GM12878 (cell line): ENCODE results near the gene RNF220. TPM values are rescaled to one million over a fixed set of nuclear protein-coding genes. Genes with fewer than 3 reads are reported as not detected.

Experiments
- ATAC-seq: fragments of 200-7000 bp; cut with Tn5 transposase; 3 replicates; pipeline ENCODE4 v1.9.1; 2020; ENCODE audit warnings: mild to moderate bottlenecking, moderate library complexity
- BruUV-seq: library from RNA; stranded (reverse); fragments of 400-500 nt; replicated peaks from 2 replicates; lab custom pipeline; 2021; lab: Mats Ljungman, UMichigan
- CTCF ChIA-PET: fragments of 300-600 bp; sonication (Branson Sonifier 250); formaldehyde crosslinking; extraction: SDS; loops from one replicate; lab custom pipeline; 2021; ENCODE audit warnings: inconsistent platforms; lab: Yijun Ruan, JAX
- POLR2A ChIA-PET: fragments of 350-600 bp; formaldehyde crosslinking; extraction: SDS; loops from one replicate; lab custom pipeline; 2021; ENCODE audit warnings: inconsistent platforms; lab: Charles Lee
- RAD21 ChIA-PET: fragments of 300-600 bp; sonication (Branson Sonifier 250); formaldehyde crosslinking; loops from one replicate; lab custom pipeline; 2023; ENCODE audit warnings: antibody characterized with exemption; ENCODE audit not compliant: unreplicated experiment; lab: Charles Lee
- SMC1A ChIA-PET: fragments of 300-600 bp; sonication (Branson Sonifier 250); formaldehyde crosslinking; loops from one replicate; lab custom pipeline; 2023; ENCODE audit not compliant: unreplicated experiment, uncharacterized antibody; lab: Charles Lee
- DNase-seq: peaks from one replicate; pipeline ENCODE4 v3.0.0-alpha.2; 2011; ENCODE audit warnings: low read depth, low spot score
- FAIRE-seq: peaks from 3 replicates; lab custom pipeline; 2011; peaks lifted over from hg19 to GRCh38; lab: Jason Lieb, UNC
- H2AFZ ChIP-seq: 2 replicates; pipeline ENCODE4 v1.6.0; 2011; ENCODE audit warnings: low read depth, low read length, control low read depth; ENCODE audit not compliant: control insufficient read depth
- H3K27ac ChIP-seq: 2 replicates; pipeline ENCODE4 v1.5.1; 2011; ENCODE audit warnings: control low read depth; ENCODE audit not compliant: control insufficient read depth, insufficient read depth
- H3K27me3 ChIP-seq, 2 experiments: replicated peaks in 1 of 2; 2 replicates each; pipeline versions ENCODE4 v1.6.0 to v1.6.1; 2011; ENCODE audit warnings: low read length in 1 of 2; ENCODE audit not compliant: control insufficient read depth in 2 of 2, insufficient read depth in 2 of 2
- H3K36me3 ChIP-seq, 2 experiments: 2 replicates each; pipeline ENCODE4 v1.5.1; 2011; ENCODE audit warnings: low read length in 1 of 2; ENCODE audit not compliant: control insufficient read depth in 2 of 2, insufficient read depth in 2 of 2
- H3K4me1 ChIP-seq: 2 replicates; pipeline ENCODE4 v1.6.1; 2011; ENCODE audit warnings: mild to moderate bottlenecking, low read length, moderate library complexity, mixed read lengths; ENCODE audit not compliant: control insufficient read depth, insufficient read depth
- H3K4me2 ChIP-seq: 2 replicates; pipeline ENCODE4 v1.6.0; 2011; ENCODE audit warnings: control low read depth; ENCODE audit not compliant: control insufficient read depth, insufficient read depth
- H3K4me3 ChIP-seq: fragments of 200-600 bp; sonication (generic); 2 replicates; pipeline ENCODE4 v1.5.1; 2016
- H3K79me2 ChIP-seq: 2 replicates; pipeline ENCODE4 v1.6.0; 2011; ENCODE audit warnings: low read length; ENCODE audit not compliant: control insufficient read depth, insufficient read depth
- H3K9ac ChIP-seq: 2 replicates; pipeline ENCODE4 v1.8.0; 2011; ENCODE audit warnings: low read length, control low read depth, mixed read lengths; ENCODE audit not compliant: control insufficient read depth, insufficient read depth
- H3K9me3 ChIP-seq: replicated peaks from 3 replicates; pipeline ENCODE4 v1.5.1; 2011; ENCODE audit warnings: mild to moderate bottlenecking, low read length; ENCODE audit not compliant: control insufficient read depth, insufficient read depth
- H4K20me1 ChIP-seq: 2 replicates; pipeline ENCODE4 v1.6.0; 2011; ENCODE audit not compliant: control insufficient read depth, insufficient read depth
- ESRRA ChIP-seq: IDR thresholded peaks from 2 replicates; pipeline ENCODE4 v1.6.1; 2012; ENCODE audit warnings: mild to moderate bottlenecking, low read length, improper control_type of control experiment
- JUND ChIP-seq: IDR thresholded peaks from 2 replicates; pipeline ENCODE4 v1.6.1; 2012; ENCODE audit warnings: low read depth, mild to moderate bottlenecking, low read length, improper control_type of control experiment, moderate library complexity
- NBN ChIP-seq: fragments of 450-650 bp; IDR thresholded peaks from 2 replicates; pipeline ENCODE4 v1.6.1; 2016
- NRF1 ChIP-seq: conservative IDR thresholded peaks from 2 replicates; pipeline ENCODE4 v1.6.1; 2011; ENCODE audit warnings: mild to moderate bottlenecking, low read depth, low read length, improper control_type of control experiment
- PAX5 ChIP-seq: IDR thresholded peaks from 2 replicates; pipeline ENCODE4 v1.6.1; 2011; ENCODE audit warnings: low read depth, low read length, borderline replicate concordance
- PAX8 ChIP-seq: fragments of 450-650 bp; IDR thresholded peaks from 2 replicates; pipeline ENCODE4 v1.6.1; 2017; ENCODE audit warnings: mild to moderate bottlenecking, moderate library complexity
- RB1 ChIP-seq: fragments of 450-650 bp; formaldehyde crosslinking; IDR thresholded peaks from 2 replicates; pipeline ENCODE4 v1.6.1; 2017; ENCODE audit warnings: mild to moderate bottlenecking, borderline replicate concordance
- SP1 ChIP-seq: IDR thresholded peaks from one replicate; pipeline ENCODE4 v1.6.1; 2011; ENCODE audit warnings: low read depth, low read length
- ZNF622 ChIP-seq: fragments of 450-650 bp; IDR thresholded peaks from 2 replicates; pipeline ENCODE4 v1.6.1; 2017; ENCODE audit warnings: mild to moderate bottlenecking, inconsistent platforms
- WGBS: methylation state at CpG from one replicate; pipeline ENCODE4 v1.1.6; 2016; ENCODE audit warnings: low lambda C conversion rate; ENCODE audit not compliant: insufficient replicate concordance, insufficient coverage; ENCODE audit errors: missing lambda C conversion rate; 5-methylcytosine and 5-hydroxymethylcytosine counted together
- in situ Hi-C: fragments of 300-500 bp; cut with MboI; formaldehyde crosslinking; loops from 9 replicates; pipeline ENCODE4 v1.14.3; 2018; ENCODE audit warnings: mixed read lengths
- intact Hi-C: fragments of 100-400 bp; cut with micrococcal nuclease; formaldehyde crosslinking; loops from one replicate; pipeline ENCODE4 v1.14.2; 2022; ENCODE audit not compliant: unreplicated experiment
- polyA plus RNA-seq, 11 experiments: library from polyadenylated mRNA; depleted of rRNA in 4 of 11; unstranded in 6 of 11; stranded (reverse) in 5 of 11; fragments of >200 nt; fragmentation: Nextera tagmentation in 4 of 11; fragmentation: Illumina TruSeq in 1 of 11; extraction: Ambion mirVana in 4 of 11; extraction: Trizol in 1 of 11; gene quantifications; 1 replicate in 1 of 11; 2 replicates in 10 of 11; pipeline versions ENCODE4 v1.2.1 to v1.2.3, GENCODE V29; 2011 to 2016; ENCODE audit warnings: inconsistent platforms in 2 of 11, missing spikeins in 2 of 11, low read depth in 1 of 11
- total RNA-seq, 4 experiments: library from RNA; depleted of rRNA in 3 of 4; stranded (reverse); fragments of >200 nt in 3 of 4; fragmentation: Illumina TruSeq in 1 of 4; extraction: Trizol in 1 of 4; gene quantifications; 2 replicates each; pipeline versions ENCODE4 v1.2.1 to v1.2.3, GENCODE V29; 2013 to 2021
- TF ChIP-seq, protein P1 (sequence below): IDR thresholded peaks from 2 replicates; pipeline ENCODE4 v1.6.1; 2011; ENCODE audit warnings: mild to moderate bottlenecking, low read depth, low read length, moderate library complexity; ENCODE audit not compliant: insufficient replicate concordance

RNF220 gene
- total and polyA plus RNA-seq, 10 of the 15 experiments (the other 5 are each of a cell fraction or from before 2014, with no cell fraction given), result 4.6 to 84.1 (median 53.7) TPM

DNA sequence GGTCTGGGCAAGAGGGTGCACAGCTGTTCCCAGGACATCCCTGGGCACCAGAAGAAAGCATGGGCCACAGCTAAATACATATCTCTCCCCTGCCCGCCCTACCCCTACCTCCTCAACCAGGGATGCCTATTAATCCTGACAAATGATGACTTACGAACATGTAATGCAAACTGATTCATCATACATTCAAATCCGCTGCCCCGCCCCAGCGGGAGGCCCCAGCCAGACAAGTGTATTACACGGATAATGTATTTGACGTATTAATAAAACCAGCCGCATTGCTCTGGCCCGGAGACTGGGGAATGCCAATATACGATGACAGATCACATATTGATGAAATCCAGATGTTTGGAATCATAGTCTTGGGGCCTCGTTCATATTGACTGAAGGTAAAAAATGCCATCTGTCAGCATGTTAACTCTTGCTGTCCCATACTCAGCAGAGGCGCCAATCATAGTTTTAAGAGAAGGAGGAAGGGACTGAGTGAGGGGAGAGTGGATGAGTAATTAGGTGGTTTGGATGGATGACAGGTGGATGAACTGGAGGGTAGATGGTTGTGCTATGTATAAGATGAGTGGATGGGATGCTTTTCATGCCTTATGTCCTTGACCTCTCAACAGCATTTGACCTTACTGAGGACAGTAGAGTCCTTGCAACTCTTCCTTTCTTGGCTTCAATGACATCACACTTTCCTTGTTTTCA lies 201.0 kb downstream of the RNF220 start:
- H3K4me2 ChIP-seq, result no peak overlapping the region
- no peak overlapping the region for H3K4me3 ChIP-seq
- BruUV-seq, result no TSS peak
- ChIA-PET CTCF (interaction anchor here (3.0 kb wide), 1 partner anchor 11 kb away, joined by 10 read pairs; no protein-coding TSS in a partner anchor), POLR2A (no interaction called here), RAD21 (no interaction called here), SMC1A (no interaction called here)
- no peaks in the 10 kb centered on the region for H3K4me1 ChIP-seq
- H3K27me3 ChIP-seq, result peaks cover 0 to 1% of the 10 kb centered on the region in 2 experiments; a peak in 2 of 4 replicates
- intact Hi-C loops (no loop called here), in situ Hi-C loops (no loop called here)
- TF ChIP-seq RB1 (no peak), NBN (no peak), PAX8 (no peak)
- no peak overlapping the region for H2AFZ ChIP-seq
- H3K9me3 ChIP-seq, result no peaks in the 10 kb centered on the region
- H3K36me3 ChIP-seq, result no peaks in the 10 kb centered on the region; a peak in 1 of 4 replicates
- H3K9ac ChIP-seq, result no peak overlapping the region
- DNase-seq (no peak), ATAC-seq (no peak), FAIRE-seq (no peak)
- 35% methylated on average over 12 of the region's 12 CpGs for WGBS
- no peaks in the 10 kb centered on the region for H4K20me1 ChIP-seq
- no peaks in the 10 kb centered on the region for H3K79me2 ChIP-seq
- H3K27ac ChIP-seq, result no peak overlapping the region

DNA sequence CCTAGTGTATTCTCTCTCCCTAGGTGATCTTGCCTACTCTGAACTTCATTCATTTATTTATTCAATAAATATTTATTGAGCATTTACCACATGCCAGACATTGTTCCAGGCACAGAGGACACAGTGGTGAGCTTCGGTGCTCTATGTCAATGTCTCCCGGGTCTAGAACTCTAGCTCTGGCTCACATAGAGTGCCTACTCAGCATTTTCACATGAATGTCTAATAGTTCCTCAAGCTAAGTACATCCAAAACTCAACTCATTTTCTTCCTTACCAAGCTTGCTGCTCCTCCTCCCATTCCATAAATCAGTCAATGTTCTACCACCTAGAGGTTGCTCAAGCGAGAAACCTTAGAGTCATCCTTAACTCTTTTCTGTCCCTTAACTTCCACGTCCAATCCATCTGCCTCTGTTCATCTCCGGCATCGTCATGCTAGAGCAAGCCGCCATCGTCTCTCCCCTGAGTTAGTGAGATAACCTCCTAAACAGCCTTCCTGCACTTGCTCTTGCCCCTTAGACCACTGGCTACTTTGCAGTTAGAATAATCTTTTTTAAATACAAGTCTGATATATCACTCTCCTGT lies 201.7 kb downstream of the RNF220 start:
- FAIRE-seq, result no peak
- no TSS peak for BruUV-seq
- intact Hi-C loops, result no loop called here
- no peak overlapping the region for H3K27ac ChIP-seq
- TF ChIP-seq JUND, result no peak
- TF ChIP-seq SP1, result no peak
- TF ChIP-seq PAX5, result no peak
- TF ChIP-seq ZNF622, result no peak
- TF ChIP-seq NRF1, result no peak
- TF ChIP-seq, protein P1, sequence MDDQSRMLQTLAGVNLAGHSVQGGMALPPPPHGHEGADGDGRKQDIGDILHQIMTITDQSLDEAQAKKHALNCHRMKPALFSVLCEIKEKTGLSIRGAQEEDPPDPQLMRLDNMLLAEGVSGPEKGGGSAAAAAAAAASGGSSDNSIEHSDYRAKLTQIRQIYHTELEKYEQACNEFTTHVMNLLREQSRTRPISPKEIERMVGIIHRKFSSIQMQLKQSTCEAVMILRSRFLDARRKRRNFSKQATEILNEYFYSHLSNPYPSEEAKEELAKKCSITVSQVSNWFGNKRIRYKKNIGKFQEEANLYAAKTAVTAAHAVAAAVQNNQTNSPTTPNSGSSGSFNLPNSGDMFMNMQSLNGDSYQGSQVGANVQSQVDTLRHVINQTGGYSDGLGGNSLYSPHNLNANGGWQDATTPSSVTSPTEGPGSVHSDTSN, result no peak
- no peak for TF ChIP-seq ESRRA
- TF ChIP-seq, all 136 proteins: peak for 0
- H3K9me3 ChIP-seq, result no peaks in the 10 kb centered on the region
- no peak for DNase-seq
- no peaks in the 10 kb centered on the region for H3K4me1 ChIP-seq
- no peak overlapping the region for H3K4me3 ChIP-seq
- in situ Hi-C loops, result no loop called here
- ChIA-PET CTCF (interaction anchor here (3.0 kb wide), 1 partner anchor 11 kb away, joined by 10 read pairs; no protein-coding TSS in a partner anchor), SMC1A (interaction anchor here (5.3 kb wide), 1 partner anchor 46 kb away, joined by 32 read pairs; no protein-coding TSS in a partner anchor), RAD21 (no interaction called here), POLR2A (no interaction called here)
- no peaks in the 10 kb centered on the region for H4K20me1 ChIP-seq
- no peak overlapping the region for H2AFZ ChIP-seq
- no peak overlapping the region for H3K4me2 ChIP-seq
- peaks cover 0 to 1% of the 10 kb centered on the region in 2 experiments; a peak in 2 of 4 replicates for H3K27me3 ChIP-seq
- WGBS, result 58% methylated on average over 8 of the region's 8 CpGs
- no peak for ATAC-seq
- no peaks in the 10 kb centered on the region for H3K79me2 ChIP-seq
- H3K36me3 ChIP-seq, result no peaks in the 10 kb centered on the region; a peak in 1 of 4 replicates
- no peak overlapping the region for H3K9ac ChIP-seq
